ENCODE data around the gene OAS3. TPM values are rescaled to one million over a fixed set of nuclear protein-coding genes. Genes with fewer than 3 reads are reported as not detected.

The OAS3 gene
- total and polyA plus RNA-seq, 10 of the 15 experiments (the other 5 are each of a cell fraction or from before 2014, with no cell fraction given): 5.1 to 107 (median 18.0) TPM

GRCh38 chr12:112904571-112904970, 33.7 kb upstream of the OAS3 start:
- no peak overlapping the region for H3K9ac ChIP-seq (ENCODE audit: control insufficient read depth, insufficient read depth, low read length)
- no peak for FAIRE-seq
- POLR2A ChIA-PET: interaction anchor here (1.6 to 5.4 kb wide), 2 partner anchors 74 kb away, joined by 5 to 69 read pairs; partner anchors contain the start of gene OAS2
- peaks cover 27% of the 10 kb centered on the region for H3K79me2 ChIP-seq (ENCODE audit: control insufficient read depth, insufficient read depth, low read length)
- no peak for ATAC-seq
- RAD21 ChIA-PET (ENCODE audit: unreplicated experiment): interaction anchor here (5.5 kb wide), 1 partner anchor 74 kb away, joined by 47 read pairs; the partner anchor contains the start of gene OAS2
- H4K20me1 ChIP-seq (ENCODE audit: control insufficient read depth, insufficient read depth): no peaks in the 10 kb centered on the region
- no peaks in the 10 kb centered on the region for H3K27me3 ChIP-seq (replicated peaks in 1 of 2; ENCODE audit: control insufficient read depth in 2 of 2, insufficient read depth in 2 of 2, low read length in 1 of 2)
- peaks cover 0 to 15% of the 10 kb centered on the region in 2 experiments; a peak in 1 of 4 replicates for H3K36me3 ChIP-seq (ENCODE audit: control insufficient read depth in 2 of 2, insufficient read depth in 2 of 2, low read length in 1 of 2)
- CTCF ChIA-PET: interaction anchor here (2.0 kb wide), 1 partner anchor 88 kb away, joined by 11 read pairs; no protein-coding TSS in a partner anchor
- no peak for DNase-seq (ENCODE audit: low read depth, low spot score)
- BruUV-seq (replicated peaks): no TSS peak
- peaks cover 17% of the 10 kb centered on the region for H3K4me1 ChIP-seq (ENCODE audit: control insufficient read depth, insufficient read depth, low read length)
- H3K27ac ChIP-seq (ENCODE audit: control insufficient read depth, insufficient read depth): no peak overlapping the region
- no peaks in the 10 kb centered on the region; the same call in 1 of the 3 replicates for H3K9me3 ChIP-seq (replicated peaks; ENCODE audit: control insufficient read depth, insufficient read depth, low read length)
- intact Hi-C loops (cut with micrococcal nuclease; ENCODE audit: unreplicated experiment): loop anchor here (5.0 kb wide), 2 partner anchors 88 to 268 kb away; no protein-coding TSS in a partner anchor
- H3K4me3 ChIP-seq: no peak overlapping the region
- in situ Hi-C loops (cut with MboI): no loop called here
- H2AFZ ChIP-seq (ENCODE audit: control insufficient read depth, low read depth, low read length): no peak overlapping the region
- no peak overlapping the region for H3K4me2 ChIP-seq (ENCODE audit: control insufficient read depth, insufficient read depth)
- no peak for TF ChIP-seq STAT1 (conservative IDR thresholded peaks at IDR 0.05)
- no peak for TF ChIP-seq ZSCAN29 (IDR thresholded peaks at IDR 0.05)
- TF ChIP-seq BACH1 (IDR thresholded peaks at IDR 0.05; ENCODE audit: borderline replicate concordance): no peak
- no peak for TF ChIP-seq IRF4 (IDR thresholded peaks at IDR 0.05; ENCODE audit: low read depth, low read length)
- TF ChIP-seq JUND (IDR thresholded peaks at IDR 0.05; ENCODE audit: low read depth, low read length): no peak
- TF ChIP-seq POLR2A (IDR thresholded peaks at IDR 0.05; ENCODE audit: low read depth, low read length): no peak
- no peak for TF ChIP-seq ESRRA (IDR thresholded peaks at IDR 0.05; ENCODE audit: low read length)
- no peak for TF ChIP-seq SPI1 (IDR thresholded peaks at IDR 0.05; ENCODE audit: borderline replicate concordance, insufficient read depth, low read depth, low read length)
- TF ChIP-seq, protein P1, sequence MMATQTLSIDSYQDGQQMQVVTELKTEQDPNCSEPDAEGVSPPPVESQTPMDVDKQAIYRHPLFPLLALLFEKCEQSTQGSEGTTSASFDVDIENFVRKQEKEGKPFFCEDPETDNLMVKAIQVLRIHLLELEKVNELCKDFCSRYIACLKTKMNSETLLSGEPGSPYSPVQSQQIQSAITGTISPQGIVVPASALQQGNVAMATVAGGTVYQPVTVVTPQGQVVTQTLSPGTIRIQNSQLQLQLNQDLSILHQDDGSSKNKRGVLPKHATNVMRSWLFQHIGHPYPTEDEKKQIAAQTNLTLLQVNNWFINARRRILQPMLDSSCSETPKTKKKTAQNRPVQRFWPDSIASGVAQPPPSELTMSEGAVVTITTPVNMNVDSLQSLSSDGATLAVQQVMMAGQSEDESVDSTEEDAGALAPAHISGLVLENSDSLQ (IDR thresholded peaks at IDR 0.05): no peak
- TF ChIP-seq ETV6 (conservative IDR thresholded peaks at IDR 0.05 in 1 of 2, IDR thresholded peaks at IDR 0.05 in 1 of 2; ENCODE audit: borderline replicate concordance in 1 of 2, low read depth in 1 of 2): no peak
- TF ChIP-seq IRF3 (IDR thresholded peaks at IDR 0.05): no peak
- TF ChIP-seq NFYB (IDR thresholded peaks at IDR 0.05; ENCODE audit: insufficient read depth, low read depth, low read length): no peak
- TF ChIP-seq LARP7 (IDR thresholded peaks at IDR 0.05): no peak
- TF ChIP-seq EZH2 (IDR thresholded peaks at IDR 0.05; ENCODE audit: borderline replicate concordance, control insufficient read depth, low read depth, low read length): no peak
- no peak for TF ChIP-seq SMAD5 (IDR thresholded peaks at IDR 0.05; ENCODE audit: low read depth)
- no peak for TF ChIP-seq CBFB (IDR thresholded peaks at IDR 0.05; ENCODE audit: low read depth)
- TF ChIP-seq CHD2 (IDR thresholded peaks at IDR 0.05; ENCODE audit: borderline replicate concordance, low read depth, low read length): no peak
- no peak for TF ChIP-seq HSF1 (IDR thresholded peaks at IDR 0.05; ENCODE audit: low read depth, low read length)
- TF ChIP-seq GATAD2B (conservative IDR thresholded peaks at IDR 0.05; ENCODE audit: low read depth): no peak
- SMC1A ChIA-PET (ENCODE audit: uncharacterized antibody, unreplicated experiment): interaction anchor here (1.3 to 8.0 kb wide), 4 partner anchors 20 to 88 kb away, joined by 3 to 99 read pairs (median 16); partner anchors contain the start of genes OAS2 and OAS3
